Ascending aorta (tissue), 2 donors: ENCODE data around the gene MAT2B. TPM values are rescaled to one million over a fixed set of nuclear protein-coding genes. Genes with fewer than 3 reads are reported as not detected.

Experiments used
- DNase-seq, 2 donors: peaks; one replicate each; pipeline ENCODE4 v3.0.0-alpha.2; 2019; ENCODE audit warnings: low spot score in 2 of 2
- H3K27ac ChIP-seq, 2 donors: fragments of 200-600 bp; sonication (generic); one replicate each; pipeline ENCODE4 v1.5.1; 2016 to 2017; ENCODE audit warnings: mild to moderate bottlenecking in 1 of 2
- H3K27me3 ChIP-seq: fragments of 200-600 bp; sonication (generic); one replicate; pipeline ENCODE4 v1.5.1; 2017
- H3K36me3 ChIP-seq, 2 donors: fragments of 200-600 bp; sonication (generic); one replicate each; pipeline ENCODE4 v1.5.1; 2016
- H3K4me1 ChIP-seq, 2 donors: fragments of 200-600 bp; sonication (generic); one replicate each; pipeline ENCODE4 v1.5.1; 2016 to 2017; ENCODE audit warnings: mild to moderate bottlenecking in 1 of 2
- H3K4me3 ChIP-seq, 2 donors: fragments of 200-600 bp; sonication (generic); one replicate each; pipeline ENCODE4 v1.5.1; 2016 to 2017; ENCODE audit warnings: mild to moderate bottlenecking in 1 of 2
- H3K9me3 ChIP-seq, 2 donors: fragments of 200-600 bp; sonication (generic); one replicate each; pipeline ENCODE4 v1.5.1; 2016
- CTCF ChIP-seq, 3 experiments: fragments of 200-600 bp in 2 of 3; fragments of 450-650 bp in 1 of 3; sonication (generic) in 2 of 3; IDR thresholded peaks; one replicate each; pipeline ENCODE4 v1.5.1; 2016 to 2019; ENCODE audit warnings: antibody characterized with exemption in 3 of 3, mild to moderate bottlenecking in 1 of 3, moderate library complexity in 1 of 3
- intact Hi-C: fragments of 100-400 bp; cut with DNase I; formaldehyde crosslinking; loops from one replicate; pipeline ENCODE4 v1.15.1; 2023
- total RNA-seq: library from RNA; depleted of rRNA; stranded (reverse); fragments of >200 nt; gene quantifications from one replicate; pipeline ENCODE4 v1.1.0, GENCODE V29; 2016

The MAT2B gene
- total RNA-seq, 1 donor from 2014 or later = 21.8 TPM

- H3K4me1 ChIP-seq = peaks cover 4 to 7% of the 10 kb centered on the region in 2 donors
- no peak overlapping the region for H3K27ac ChIP-seq
- no peaks in the 10 kb centered on the region for H3K27me3 ChIP-seq
- no peaks in the 10 kb centered on the region for H3K36me3 ChIP-seq
- peak overlapping the region; percentile 46 to 58 for H3K4me3 ChIP-seq
- DNase-seq = no peak
- intact Hi-C loops = no loop called here
- no peak for TF ChIP-seq CTCF (IDR thresholded peaks at IDR 0.05)
- no peaks in the 10 kb centered on the region for H3K9me3 ChIP-seq
Observed at GRCh38 chr5:163565931-163566608, 60.7 kb downstream of the MAT2B start.

GRCh38 chr5:163566678-163567077, 61.3 kb downstream of the MAT2B start:
- Histone ChIP-seq H3K27me3 (no peaks in the 10 kb centered on the region), H3K27ac (no peak overlapping the region), H3K4me3 (peak overlapping the region in 1 of 2 donors; percentile 46), H3K4me1 (peaks cover 4 to 7% of the 10 kb centered on the region in 2 donors), H3K36me3 (no peaks in the 10 kb centered on the region), H3K9me3 (no peaks in the 10 kb centered on the region)
- intact Hi-C loops = no loop called here
- DNase-seq = no peak
- no peak for TF ChIP-seq CTCF (IDR thresholded peaks at IDR 0.05)

- no peaks in the 10 kb centered on the region for H3K36me3 ChIP-seq
- intact Hi-C loops = no loop called here
- no peak for DNase-seq
- peaks cover 4 to 7% of the 10 kb centered on the region in 2 donors for H3K4me1 ChIP-seq
- H3K27ac ChIP-seq = no peak overlapping the region
- no peak for TF ChIP-seq CTCF (IDR thresholded peaks at IDR 0.05)
- H3K9me3 ChIP-seq = no peaks in the 10 kb centered on the region
- H3K4me3 ChIP-seq = no peak overlapping the region
- no peaks in the 10 kb centered on the region for H3K27me3 ChIP-seq
Observed at GRCh38 chr5:163567811-163568210, 62.4 kb downstream of the MAT2B start.

Other genes starting within 250 kb of the MAT2B start
- gene CCNG1, start 68.0 kb upstream of the MAT2B start, total RNA-seq = 20.5 TPM
- 4.6 TPM for gene NUDCD2, start 45.5 kb upstream of the MAT2B start, total RNA-seq
- not detected for gene HMMR, start 45.0 kb upstream of the MAT2B start, total RNA-seq